Stimulated activated naive CD8-positive, alpha-beta T cell treated with anti-CD3 and anti-CD28 coated beads, Interleukin-15, Interleukin-2, amounts not matched to agents 100 ng/mL and 50 ng/mL, for 24 hours (primary cell): ENCODE data around the gene CDKN2B-AS1.
"Not testable (repeated sequence)": the region's sequence is repeated elsewhere in the genome, so short reads cannot be mapped to it uniquely, and the experiment has no call there.

Source experiments
- H3K27ac Mint-ChIP-seq: one replicate; pipeline ENCODE4 v1.8.0; 2021; ENCODE audit warnings: mild to moderate bottlenecking, mixed read lengths
- H3K27me3 Mint-ChIP-seq: one replicate; pipeline ENCODE4 v1.8.0; 2021; ENCODE audit warnings: mixed read lengths
- H3K36me3 Mint-ChIP-seq: one replicate; pipeline ENCODE4 v1.8.0; 2021; ENCODE audit warnings: low read depth, mixed read lengths
- H3K4me1 Mint-ChIP-seq: one replicate; pipeline ENCODE4 v1.8.0; 2021; ENCODE audit warnings: low read depth, mixed read lengths
- H3K4me3 Mint-ChIP-seq: one replicate; pipeline ENCODE4 v1.8.0; 2021; ENCODE audit warnings: mild to moderate bottlenecking, mixed read lengths
- H3K9me3 Mint-ChIP-seq: one replicate; pipeline ENCODE4 v1.8.0; 2021; ENCODE audit warnings: mixed read lengths

CDKN2B-AS1 gene

DNA sequence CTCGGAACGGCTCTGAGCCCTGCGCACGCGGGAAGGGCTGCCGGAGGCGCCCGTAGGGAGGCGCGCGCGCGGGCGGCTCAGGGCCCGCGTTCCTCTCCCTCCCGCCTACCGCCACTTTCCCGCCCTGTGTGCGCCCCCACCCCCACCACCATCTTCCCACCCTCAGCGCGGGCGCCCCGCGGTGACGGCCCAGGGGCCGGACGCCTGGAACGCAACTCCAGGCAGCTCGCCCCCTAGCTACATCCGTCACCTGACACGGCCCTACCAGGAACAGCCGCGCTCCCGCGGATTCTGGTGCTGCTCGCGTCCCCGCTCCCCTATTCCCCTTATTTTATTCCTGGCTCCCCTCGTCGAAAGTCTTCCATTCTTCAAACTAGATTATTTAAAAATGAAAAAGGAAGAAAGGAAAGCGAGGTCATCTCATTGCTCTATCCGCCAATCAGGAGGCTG is at the start of gene CDKN2B-AS1:
Gene CDKN2B-AS1, plus strand, starts transcription at position 236 of the 450 bp plus-strand sequence.
- Mint-ChIP-seq H3K4me1 (peaks cover 23% of the 10 kb centered on the region), H3K36me3 (no peaks in the 10 kb centered on the region), H3K27me3 (peaks cover 43% of the 10 kb centered on the region)

DNA sequence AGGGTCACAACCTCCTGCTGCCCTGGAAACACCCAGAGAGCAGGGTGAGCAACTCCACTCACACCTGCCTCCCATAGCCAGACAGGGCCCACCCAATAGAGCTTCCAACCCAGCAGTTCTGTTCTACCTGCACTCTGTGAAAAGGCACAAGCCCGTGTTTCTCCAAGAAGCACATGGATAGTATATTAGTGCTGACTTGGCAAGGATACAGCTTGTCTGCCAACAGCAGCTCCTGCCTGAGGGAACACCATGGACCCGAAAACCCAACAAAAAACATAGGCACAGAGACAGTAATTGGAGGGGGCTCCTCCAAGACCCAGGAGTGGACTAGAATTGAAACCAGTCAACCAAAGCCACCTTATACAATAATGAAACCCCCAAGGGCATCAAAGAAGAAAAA is 49.0 kb upstream of the CDKN2B-AS1 start:
- H3K4me3 Mint-ChIP-seq, result no peak overlapping the region
- no peaks in the 10 kb centered on the region for H3K36me3 Mint-ChIP-seq
- no peaks in the 10 kb centered on the region for H3K4me1 Mint-ChIP-seq
- H3K27me3 Mint-ChIP-seq, result peaks cover 29% of the 10 kb centered on the region
- H3K27ac Mint-ChIP-seq, result no peak overlapping the region
- H3K9me3 Mint-ChIP-seq, result peaks cover 5% of the 10 kb centered on the region

More for the DNA sequence above, at the start of gene CDKN2B-AS1:
- Mint-ChIP-seq H3K4me3 (peak within 1 kb of the TSS; percentile 87), H3K9me3 (no peaks in the 10 kb centered on the region), H3K27ac (peak within 1 kb of the TSS; percentile 86)

DNA sequence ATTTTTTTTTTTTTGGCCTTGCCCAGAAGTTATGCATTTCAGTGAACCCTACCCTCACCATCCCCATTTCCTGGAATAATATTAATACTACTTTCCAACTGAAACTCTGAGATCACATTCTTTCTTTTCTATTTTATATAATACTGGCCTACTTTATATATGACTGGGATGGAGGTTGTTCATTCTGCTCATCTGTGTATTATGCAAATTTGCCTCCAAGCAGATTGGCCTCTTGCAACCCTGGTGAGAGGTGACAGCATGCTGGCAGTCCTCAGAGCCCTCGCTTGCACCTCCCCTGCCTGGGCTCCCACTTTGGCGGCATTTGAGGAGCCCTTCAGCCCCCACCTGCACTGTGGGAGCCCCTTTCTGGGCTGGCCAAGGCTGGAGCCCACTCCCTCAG is 35.8 kb upstream of the CDKN2B-AS1 start:
- no peaks in the 10 kb centered on the region for H3K9me3 Mint-ChIP-seq
- no peak overlapping the region for H3K4me3 Mint-ChIP-seq
- H3K27me3 Mint-ChIP-seq, result peaks cover 40% of the 10 kb centered on the region
- H3K4me1 Mint-ChIP-seq, result no peaks in the 10 kb centered on the region
- H3K27ac Mint-ChIP-seq, result no peak overlapping the region
- peaks cover 9% of the 10 kb centered on the region for H3K36me3 Mint-ChIP-seq

DNA sequence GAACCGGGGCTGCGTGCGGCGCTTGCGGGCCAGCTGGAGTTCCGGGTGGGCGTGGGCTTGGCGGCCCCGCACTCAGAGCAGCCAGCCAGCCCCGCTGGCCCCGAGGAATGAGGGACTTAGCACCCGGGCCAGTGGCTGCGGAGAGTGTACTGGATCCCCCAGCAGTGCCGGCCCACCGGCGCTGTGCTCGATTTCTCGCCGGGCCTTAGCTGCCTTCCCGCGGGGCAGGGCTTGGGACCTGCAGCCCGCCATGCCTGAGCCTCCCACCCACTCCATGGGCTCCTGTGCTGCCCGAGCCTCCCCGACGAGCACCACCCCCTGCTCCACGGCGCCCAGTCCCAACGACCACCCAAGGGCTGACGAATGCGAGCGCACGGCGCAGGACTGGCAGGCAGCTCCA is 35.3 kb upstream of the CDKN2B-AS1 start:
- not testable (repeated sequence) for H3K27ac Mint-ChIP-seq, H3K9me3 Mint-ChIP-seq, H3K4me3 Mint-ChIP-seq, H3K4me1 Mint-ChIP-seq
- Mint-ChIP-seq H3K27me3 (peaks cover 42% of the 10 kb centered on the region), H3K36me3 (peaks cover 10% of the 10 kb centered on the region)

DNA sequence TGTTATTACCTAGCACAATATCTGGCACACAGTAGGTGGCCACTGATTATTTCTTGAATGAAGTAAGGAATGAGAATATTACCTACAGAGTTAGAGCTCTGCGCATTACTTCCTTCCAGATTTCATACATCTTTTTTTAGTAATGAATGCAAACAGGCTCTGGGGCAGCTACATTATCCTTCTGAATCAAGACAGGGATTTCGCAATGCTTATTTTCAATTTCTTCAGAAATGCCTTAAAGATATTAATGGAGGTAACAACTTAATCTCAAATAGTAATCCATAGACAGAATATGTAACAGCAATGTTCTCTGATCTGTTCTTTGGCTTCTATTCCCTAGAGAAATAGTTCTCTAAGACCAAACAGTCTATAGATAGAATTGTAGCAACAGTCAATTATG is 33.0 kb upstream of the CDKN2B-AS1 start:
- H3K36me3 Mint-ChIP-seq, result peaks cover 11% of the 10 kb centered on the region
- peaks cover 15% of the 10 kb centered on the region for H3K4me1 Mint-ChIP-seq
- no peak overlapping the region for H3K4me3 Mint-ChIP-seq
- peaks cover 65% of the 10 kb centered on the region for H3K27me3 Mint-ChIP-seq
- no peak overlapping the region for H3K27ac Mint-ChIP-seq
- H3K9me3 Mint-ChIP-seq, result peaks cover under 1% of the 10 kb centered on the region

DNA sequence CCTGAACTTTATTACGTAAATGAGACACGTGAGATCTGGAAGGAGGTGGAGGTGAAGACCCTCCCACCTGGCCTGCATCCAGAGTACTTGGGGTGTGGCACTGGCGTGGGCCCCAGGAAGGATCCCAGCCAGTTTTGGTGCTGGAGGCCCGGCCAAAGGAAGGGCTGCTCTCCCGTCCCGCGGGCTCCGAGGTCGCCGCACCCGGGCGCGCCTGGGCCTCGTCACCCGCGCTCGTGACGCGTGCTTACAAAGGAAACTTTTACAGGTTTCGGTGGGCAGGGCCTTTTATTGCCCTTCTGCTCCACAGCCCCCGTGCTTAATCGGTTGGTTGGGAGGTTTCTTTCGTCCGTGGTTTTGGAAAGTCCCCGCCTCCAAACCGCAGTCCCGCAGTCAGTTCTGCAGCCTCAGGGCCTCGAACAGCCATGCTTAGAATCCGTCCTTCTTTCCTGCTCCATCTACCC is 29.6 kb upstream of the CDKN2B-AS1 start:
- Mint-ChIP-seq H3K27me3 (peaks cover 96% of the 10 kb centered on the region), H3K27ac (no peak overlapping the region), H3K4me3 (peak overlapping the region; percentile 45), H3K36me3 (peaks cover 25% of the 10 kb centered on the region), H3K4me1 (peaks cover 30% of the 10 kb centered on the region), H3K9me3 (peaks cover 13% of the 10 kb centered on the region)

DNA sequence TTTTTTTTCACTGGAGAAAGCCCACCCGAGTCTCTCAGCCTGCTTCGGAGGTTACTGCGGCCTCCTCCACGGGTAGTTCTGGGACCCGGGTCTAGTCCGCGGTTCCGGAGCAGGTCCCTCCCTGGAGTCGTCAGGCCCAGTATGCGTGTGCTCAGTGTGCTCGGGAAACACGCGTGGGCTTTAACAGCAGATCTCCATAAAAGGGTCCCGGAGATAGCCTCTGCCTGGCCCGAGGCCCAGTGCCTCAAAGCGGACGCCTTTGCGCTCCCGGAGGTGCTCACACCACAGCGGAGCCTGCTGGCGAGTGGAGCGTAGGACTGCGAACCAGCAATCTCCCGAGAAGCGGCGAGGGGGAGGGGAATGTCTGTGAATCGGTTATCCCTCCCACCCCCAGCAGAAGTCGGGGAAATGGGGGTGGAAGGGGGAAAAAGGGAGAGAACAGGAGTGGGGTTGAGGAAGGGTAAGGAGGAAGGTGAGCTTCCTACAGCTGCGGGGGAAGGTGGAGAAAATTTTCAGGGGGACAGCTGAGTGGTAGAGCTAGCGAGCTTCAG is 29.1 kb upstream of the CDKN2B-AS1 start:
- Mint-ChIP-seq H3K4me3 (peak overlapping the region; percentile 45), H3K9me3 (peaks cover 13% of the 10 kb centered on the region), H3K36me3 (peaks cover 25% of the 10 kb centered on the region)

DNA sequence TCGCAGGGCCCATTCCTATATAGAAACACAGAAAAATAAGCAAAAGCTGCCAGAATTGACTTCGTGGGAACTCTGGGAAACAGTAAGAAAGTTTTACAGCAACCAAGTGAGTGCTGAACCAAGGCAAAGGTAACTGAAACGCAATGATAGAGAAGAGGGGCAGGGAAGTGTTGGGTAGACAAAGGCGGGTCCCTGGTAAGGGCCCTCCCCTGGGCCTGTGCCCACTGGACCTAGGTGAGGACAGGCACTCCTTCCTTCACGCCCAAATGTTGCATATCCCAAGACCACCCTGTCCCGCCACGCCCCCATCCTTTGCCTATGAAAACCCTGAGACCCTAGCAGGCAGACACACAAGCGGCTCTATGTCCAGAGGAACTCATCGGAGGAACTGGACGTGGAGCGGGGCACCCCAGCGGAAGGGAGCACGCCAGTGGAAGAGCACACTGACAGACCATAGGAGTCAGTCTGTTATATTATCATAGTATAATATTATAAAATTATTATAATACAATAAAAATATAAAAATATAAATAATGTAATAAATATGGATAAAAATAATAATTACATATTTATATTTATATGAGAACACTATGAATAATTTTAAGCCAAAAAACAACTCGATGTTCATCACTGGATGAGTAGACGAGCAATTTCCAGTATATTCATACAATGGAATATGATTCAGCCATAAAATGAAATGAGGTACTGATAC is 28.3 kb upstream of the CDKN2B-AS1 start:
- H3K27ac Mint-ChIP-seq, result no peak overlapping the region
- H3K4me1 Mint-ChIP-seq, result peaks cover 39% of the 10 kb centered on the region
- peaks cover 98% of the 10 kb centered on the region for H3K27me3 Mint-ChIP-seq
- peaks cover 28% of the 10 kb centered on the region for H3K36me3 Mint-ChIP-seq
- no peak overlapping the region for H3K4me3 Mint-ChIP-seq
- H3K9me3 Mint-ChIP-seq, result peaks cover 13% of the 10 kb centered on the region

More for the DNA sequence above, 29.1 kb upstream of the CDKN2B-AS1 start:
- Mint-ChIP-seq H3K4me1 (peaks cover 35% of the 10 kb centered on the region), H3K27me3 (peaks cover 96% of the 10 kb centered on the region), H3K27ac (no peak overlapping the region)

DNA sequence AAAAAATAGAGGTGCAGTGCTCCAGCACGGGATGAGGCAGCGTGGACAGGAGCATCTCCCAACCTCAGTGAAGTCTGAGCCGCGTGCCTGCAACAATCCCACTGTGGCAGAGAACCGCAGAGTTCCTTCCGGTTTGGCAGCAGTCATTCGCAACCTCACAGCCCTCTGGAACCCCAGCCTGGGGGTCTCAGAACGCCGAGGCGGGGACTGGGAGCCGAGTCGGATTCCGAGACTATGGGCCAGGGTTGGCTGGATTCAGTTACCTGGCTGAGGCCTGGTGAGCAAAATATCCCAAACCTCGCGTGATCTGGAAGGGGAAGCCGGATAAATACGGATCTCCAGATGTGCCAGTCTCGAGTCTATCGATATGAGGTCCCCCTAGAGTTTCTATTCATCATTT is 27.4 kb upstream of the CDKN2B-AS1 start:
- Mint-ChIP-seq H3K36me3 (peaks cover 29% of the 10 kb centered on the region), H3K27ac (peak overlapping the region; percentile 5), H3K27me3 (peaks cover 98% of the 10 kb centered on the region), H3K4me3 (no peak overlapping the region), H3K4me1 (peaks cover 41% of the 10 kb centered on the region), H3K9me3 (peaks cover 13% of the 10 kb centered on the region)

DNA sequence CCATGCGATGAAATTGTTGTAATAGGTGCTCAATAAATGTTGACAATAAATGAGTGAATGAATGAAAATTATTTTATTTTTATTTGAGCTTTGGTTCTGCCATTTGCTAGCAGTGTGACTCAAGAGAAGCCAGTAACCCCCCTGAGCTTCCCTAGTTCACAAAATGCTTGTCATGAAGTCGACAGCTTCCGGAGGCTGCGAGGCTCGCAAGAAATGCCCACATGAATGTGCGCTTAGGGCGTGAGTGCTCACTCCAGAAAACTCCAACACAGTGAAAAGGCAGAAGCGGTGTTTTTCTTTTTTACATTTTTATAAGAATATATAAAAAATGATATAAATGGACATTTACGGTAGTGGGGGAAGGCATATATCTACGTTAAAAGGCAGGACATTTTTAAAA is 26.9 kb upstream of the CDKN2B-AS1 start:
- Mint-ChIP-seq H3K36me3 (peaks cover 29% of the 10 kb centered on the region), H3K27me3 (peaks cover 98% of the 10 kb centered on the region), H3K27ac (peak overlapping the region; percentile 5), H3K9me3 (peaks cover 13% of the 10 kb centered on the region), H3K4me1 (peaks cover 41% of the 10 kb centered on the region), H3K4me3 (no peak overlapping the region)

DNA sequence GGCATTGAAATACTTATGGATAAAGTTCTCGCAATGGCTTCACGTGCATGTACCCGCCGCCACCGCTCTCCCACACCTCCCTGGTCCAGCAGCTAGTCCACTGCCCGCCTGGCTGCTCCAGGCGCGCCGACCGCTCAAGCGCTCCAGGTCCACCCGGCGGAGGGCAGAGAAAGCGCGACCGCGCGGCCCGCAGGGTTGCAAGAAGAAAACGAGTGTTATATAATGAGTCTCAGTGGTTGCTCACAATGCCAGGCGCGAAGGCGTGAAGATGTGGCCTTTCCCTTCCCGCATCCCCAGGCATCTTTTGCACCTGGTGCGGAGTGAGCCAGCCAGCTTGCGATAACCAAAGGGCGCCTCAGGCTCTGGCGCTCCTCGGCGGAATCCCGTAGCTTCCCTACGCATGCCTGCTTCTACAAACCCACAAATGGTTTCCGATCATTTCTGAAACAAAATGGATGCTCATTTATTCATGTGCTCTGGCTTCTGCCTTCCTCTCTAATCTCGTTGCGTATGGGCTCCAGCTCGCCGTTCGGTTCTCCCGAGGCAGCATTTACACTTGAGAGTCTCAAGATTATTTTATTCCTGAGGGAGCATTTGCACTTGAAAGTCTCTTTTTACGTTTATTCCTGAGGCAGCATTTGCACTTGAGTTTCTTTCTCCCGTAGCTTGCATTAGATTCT is 26.1 kb upstream of the CDKN2B-AS1 start:
- Mint-ChIP-seq H3K27ac (peak overlapping the region; percentile 27), H3K27me3 (peaks cover 98% of the 10 kb centered on the region), H3K4me3 (peak overlapping the region; percentile 53), H3K4me1 (peaks cover 41% of the 10 kb centered on the region), H3K36me3 (peaks cover 23% of the 10 kb centered on the region), H3K9me3 (peaks cover 13% of the 10 kb centered on the region)

DNA sequence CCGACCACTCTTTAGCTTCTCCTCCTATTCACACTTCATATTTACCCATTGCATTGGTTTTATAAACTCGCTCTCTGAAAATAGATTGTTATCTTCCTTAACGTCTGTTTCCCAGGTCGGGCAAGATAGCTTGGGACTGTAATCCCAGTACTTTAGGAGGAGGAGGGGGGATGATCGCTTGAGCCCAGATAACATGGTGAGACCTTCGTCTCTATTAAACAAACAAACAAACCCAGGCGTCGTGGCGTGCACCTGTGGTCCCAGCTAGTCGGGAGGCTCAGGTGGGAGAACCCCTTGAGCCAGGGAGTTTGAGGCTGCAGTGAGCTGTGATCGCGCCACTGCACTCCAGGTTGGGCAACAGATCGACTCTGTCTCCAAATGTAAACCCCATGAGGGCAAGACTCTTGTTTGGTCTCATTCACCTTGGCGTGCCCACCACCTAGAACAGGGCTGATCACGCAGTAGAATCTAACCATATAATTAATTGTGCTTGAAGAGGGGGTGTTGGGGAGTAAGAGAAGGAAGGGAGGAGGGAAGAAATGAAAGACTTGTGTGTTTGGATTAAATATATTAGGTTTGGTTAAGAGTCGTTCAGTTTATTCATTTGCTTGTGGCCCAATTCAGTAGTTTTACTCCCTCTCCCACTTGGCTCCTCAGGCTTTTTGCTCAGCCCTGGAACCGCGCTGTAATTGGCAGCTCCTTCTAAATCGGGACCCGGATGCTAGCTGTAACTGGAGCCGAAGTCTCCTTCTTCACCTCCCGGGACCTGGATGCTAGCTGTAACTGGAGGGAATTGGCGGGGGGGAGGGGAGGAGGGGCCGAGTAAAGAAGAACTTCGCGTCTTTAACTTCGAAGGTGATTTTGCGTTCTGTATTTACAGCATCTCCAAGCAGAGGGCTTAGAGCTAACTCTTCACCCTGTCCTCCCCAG is 25.3 kb upstream of the CDKN2B-AS1 start:
- H3K4me3 Mint-ChIP-seq, result peak overlapping the region; percentile 53
- H3K27ac Mint-ChIP-seq, result peak overlapping the region; percentile 27
- peaks cover 44% of the 10 kb centered on the region for H3K4me1 Mint-ChIP-seq
- peaks cover 13% of the 10 kb centered on the region for H3K9me3 Mint-ChIP-seq
- H3K27me3 Mint-ChIP-seq, result peaks cover 98% of the 10 kb centered on the region
- peaks cover 18% of the 10 kb centered on the region for H3K36me3 Mint-ChIP-seq

DNA sequence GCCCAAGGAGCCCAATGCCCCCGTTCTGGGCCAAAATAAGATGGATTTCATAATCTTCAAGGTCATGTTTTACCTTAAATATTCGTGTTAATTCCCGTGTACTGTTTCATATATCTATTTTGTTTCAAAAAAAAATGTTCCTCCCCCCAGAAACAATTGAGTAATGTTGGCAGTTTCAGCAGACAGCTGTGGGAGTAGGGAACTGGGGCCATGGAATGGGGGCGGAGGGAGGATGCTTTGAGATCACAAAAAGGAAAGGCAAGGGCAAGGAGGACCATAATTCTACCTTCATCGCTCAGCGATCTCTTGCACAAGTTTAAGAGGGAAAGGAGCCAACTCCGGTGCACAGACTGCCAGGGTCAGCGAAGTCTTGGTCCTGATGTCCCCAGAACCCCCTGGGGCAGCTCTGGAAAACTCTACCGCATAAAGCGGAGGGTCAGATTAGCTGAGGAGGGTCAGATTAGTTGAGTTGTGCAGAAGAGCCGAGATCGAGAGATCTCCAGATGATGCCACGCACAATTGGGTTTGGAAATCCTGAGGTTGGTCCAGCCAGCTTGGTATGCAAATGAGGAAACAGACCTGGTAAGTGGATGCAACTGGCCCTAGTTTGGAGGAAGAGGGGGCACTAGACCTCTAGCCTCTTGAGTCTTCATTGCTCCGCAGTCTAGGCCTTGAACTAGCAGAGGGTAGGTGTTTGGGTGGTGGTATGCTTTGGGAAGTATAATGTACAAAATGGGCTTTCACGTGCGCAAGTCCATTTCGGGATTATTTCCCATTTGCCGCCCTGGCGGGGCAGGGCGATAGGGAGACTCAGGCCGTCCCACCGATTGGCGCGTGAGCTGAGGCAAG is 24.4 kb upstream of the CDKN2B-AS1 start:
- H3K9me3 Mint-ChIP-seq, result peaks cover 13% of the 10 kb centered on the region
- H3K36me3 Mint-ChIP-seq, result peaks cover 18% of the 10 kb centered on the region
- peaks cover 98% of the 10 kb centered on the region for H3K27me3 Mint-ChIP-seq
- H3K4me1 Mint-ChIP-seq, result peaks cover 47% of the 10 kb centered on the region
- H3K4me3 Mint-ChIP-seq, result no peak overlapping the region
- no peak overlapping the region for H3K27ac Mint-ChIP-seq
